ENCODE results near the gene AQP9. TPM values are rescaled to one million over a fixed set of nuclear protein-coding genes. Genes with fewer than 3 reads are reported as not detected.

AQP9 gene
- total RNA-seq, 1 donor from 2014 or later = not detected

DNA sequence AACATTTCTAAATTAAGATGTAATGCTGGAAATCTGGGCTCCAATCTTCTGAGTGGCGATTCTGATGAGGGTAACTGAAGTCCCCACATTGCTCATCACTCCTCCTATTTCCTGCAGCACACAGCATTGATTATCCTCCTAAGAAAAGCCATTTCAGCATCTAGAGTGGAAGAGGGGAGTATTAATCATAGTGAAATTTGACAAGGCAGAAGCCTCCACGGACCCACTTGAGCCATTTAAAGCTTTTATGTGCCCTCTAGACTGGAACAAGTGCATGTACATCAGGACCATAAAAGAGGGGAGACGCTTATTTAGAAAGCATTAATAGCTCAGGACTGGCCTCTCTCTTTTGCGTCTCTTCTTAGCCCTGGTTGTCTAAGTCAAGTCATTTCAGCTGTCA lies 25.8 kb downstream of the AQP9 start:
- Mint-ChIP-seq H3K27me3 (ENCODE audit: unreplicated experiment) (no peaks in the 10 kb centered on the region), H3K9me3 (ENCODE audit: unreplicated experiment) (no peaks in the 10 kb centered on the region), H3K36me3 (ENCODE audit: low read depth, unreplicated experiment) (no peaks in the 10 kb centered on the region), H3K4me1 (ENCODE audit: unreplicated experiment) (no peaks in the 10 kb centered on the region), H3K27ac (ENCODE audit: unreplicated experiment) (no peak overlapping the region), H3K4me3 (ENCODE audit: unreplicated experiment) (no peak overlapping the region)
- TF ChIP-seq, protein P1, sequence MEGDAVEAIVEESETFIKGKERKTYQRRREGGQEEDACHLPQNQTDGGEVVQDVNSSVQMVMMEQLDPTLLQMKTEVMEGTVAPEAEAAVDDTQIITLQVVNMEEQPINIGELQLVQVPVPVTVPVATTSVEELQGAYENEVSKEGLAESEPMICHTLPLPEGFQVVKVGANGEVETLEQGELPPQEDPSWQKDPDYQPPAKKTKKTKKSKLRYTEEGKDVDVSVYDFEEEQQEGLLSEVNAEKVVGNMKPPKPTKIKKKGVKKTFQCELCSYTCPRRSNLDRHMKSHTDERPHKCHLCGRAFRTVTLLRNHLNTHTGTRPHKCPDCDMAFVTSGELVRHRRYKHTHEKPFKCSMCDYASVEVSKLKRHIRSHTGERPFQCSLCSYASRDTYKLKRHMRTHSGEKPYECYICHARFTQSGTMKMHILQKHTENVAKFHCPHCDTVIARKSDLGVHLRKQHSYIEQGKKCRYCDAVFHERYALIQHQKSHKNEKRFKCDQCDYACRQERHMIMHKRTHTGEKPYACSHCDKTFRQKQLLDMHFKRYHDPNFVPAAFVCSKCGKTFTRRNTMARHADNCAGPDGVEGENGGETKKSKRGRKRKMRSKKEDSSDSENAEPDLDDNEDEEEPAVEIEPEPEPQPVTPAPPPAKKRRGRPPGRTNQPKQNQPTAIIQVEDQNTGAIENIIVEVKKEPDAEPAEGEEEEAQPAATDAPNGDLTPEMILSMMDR (IDR thresholded peaks at IDR 0.05; ENCODE audit: unreplicated experiment) = no peak
- DNase-seq (ENCODE audit: low spot score) = no peak

DNA sequence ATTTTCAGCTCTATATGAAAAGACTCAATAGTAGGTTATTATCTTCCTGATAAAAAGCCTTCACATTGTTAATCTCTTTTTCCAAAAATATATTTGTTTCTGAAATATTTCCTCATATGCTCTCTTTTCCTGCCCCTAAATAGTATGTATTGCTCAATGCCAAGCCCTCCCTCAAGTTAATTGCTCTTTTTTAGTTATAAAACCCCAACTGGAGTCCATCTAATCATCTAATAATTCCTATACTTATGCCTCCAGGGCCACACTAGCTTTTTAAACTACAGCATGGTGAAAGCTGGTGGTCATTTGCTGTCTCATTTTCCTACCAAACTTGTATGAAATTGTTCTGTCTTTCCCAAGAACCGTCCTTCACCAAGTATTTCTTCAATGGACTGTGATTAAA lies 26.7 kb downstream of the AQP9 start:
- Mint-ChIP-seq H3K9me3 (ENCODE audit: unreplicated experiment) (no peaks in the 10 kb centered on the region), H3K4me1 (ENCODE audit: unreplicated experiment) (no peaks in the 10 kb centered on the region), H3K27me3 (ENCODE audit: unreplicated experiment) (no peaks in the 10 kb centered on the region), H3K36me3 (ENCODE audit: low read depth, unreplicated experiment) (no peaks in the 10 kb centered on the region), H3K4me3 (ENCODE audit: unreplicated experiment) (no peak overlapping the region), H3K27ac (ENCODE audit: unreplicated experiment) (no peak overlapping the region)
- DNase-seq (ENCODE audit: low spot score) = no peak
- TF ChIP-seq, protein P1 (IDR thresholded peaks at IDR 0.05; ENCODE audit: unreplicated experiment) = no peak

DNA sequence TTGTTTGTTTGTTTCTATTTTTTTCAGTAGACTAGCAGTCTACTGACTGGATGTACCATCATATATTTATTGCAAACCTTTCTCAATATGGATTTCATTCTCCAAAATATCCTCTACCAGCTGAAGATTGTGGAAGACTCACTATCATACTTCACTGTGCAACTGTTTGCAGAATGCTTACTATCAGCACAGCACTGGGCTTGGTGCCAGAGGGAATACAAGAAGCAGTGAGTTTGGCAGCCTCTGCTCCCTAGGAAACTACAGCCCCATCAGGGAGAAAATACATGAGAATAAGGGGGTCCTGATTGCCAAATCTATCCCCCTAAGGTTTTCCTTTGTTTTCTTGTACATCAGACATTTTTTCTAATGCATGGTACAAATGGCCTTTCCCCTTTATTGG lies 27.5 kb downstream of the AQP9 start:
- no peaks in the 10 kb centered on the region for H3K9me3 Mint-ChIP-seq (ENCODE audit: unreplicated experiment)
- H3K27me3 Mint-ChIP-seq (ENCODE audit: unreplicated experiment) = peaks cover 2% of the 10 kb centered on the region
- DNase-seq (ENCODE audit: low spot score) = no peak
- no peaks in the 10 kb centered on the region for H3K36me3 Mint-ChIP-seq (ENCODE audit: low read depth, unreplicated experiment)
- no peaks in the 10 kb centered on the region for H3K4me1 Mint-ChIP-seq (ENCODE audit: unreplicated experiment)
- TF ChIP-seq, protein P1 (IDR thresholded peaks at IDR 0.05; ENCODE audit: unreplicated experiment) = no peak
- H3K27ac Mint-ChIP-seq (ENCODE audit: unreplicated experiment) = no peak overlapping the region
- no peak overlapping the region for H3K4me3 Mint-ChIP-seq (ENCODE audit: unreplicated experiment)

DNA sequence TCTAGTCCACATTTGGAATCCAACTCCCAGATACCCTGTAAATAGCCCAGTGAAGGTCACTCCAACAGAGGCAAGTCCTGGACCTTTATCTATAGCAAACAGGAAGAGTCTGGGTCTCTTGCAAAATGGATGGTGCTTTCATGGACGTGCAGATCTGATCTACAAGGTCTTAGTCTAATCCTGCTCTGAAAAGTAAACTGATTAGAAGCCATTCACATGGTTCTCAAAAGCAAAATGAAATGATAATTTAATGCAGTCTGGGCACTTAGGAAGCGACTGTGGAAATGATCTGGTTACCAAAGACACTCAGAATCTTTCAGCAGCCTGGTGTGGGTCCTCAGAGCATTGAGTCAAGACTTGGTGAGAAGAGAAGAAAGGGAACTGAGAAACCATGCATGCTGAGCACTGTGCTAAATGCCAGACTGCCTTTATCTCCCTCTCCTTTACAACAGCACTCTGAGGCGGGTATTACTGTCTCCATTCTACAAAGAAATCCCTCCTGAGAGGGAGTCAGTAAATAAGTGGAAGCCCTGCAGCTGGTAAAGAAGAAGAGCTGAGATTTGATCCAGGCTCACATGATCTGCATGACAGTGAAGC lies 29.0 kb downstream of the AQP9 start:
- TF ChIP-seq, protein P1 (IDR thresholded peaks at IDR 0.05; ENCODE audit: unreplicated experiment) = no peak
- H3K27ac Mint-ChIP-seq (ENCODE audit: unreplicated experiment) = no peak overlapping the region
- peaks cover 2% of the 10 kb centered on the region for H3K27me3 Mint-ChIP-seq (ENCODE audit: unreplicated experiment)
- H3K4me1 Mint-ChIP-seq (ENCODE audit: unreplicated experiment) = no peaks in the 10 kb centered on the region
- H3K36me3 Mint-ChIP-seq (ENCODE audit: low read depth, unreplicated experiment) = no peaks in the 10 kb centered on the region
- no peak for DNase-seq (ENCODE audit: low spot score)
- H3K9me3 Mint-ChIP-seq (ENCODE audit: unreplicated experiment) = no peaks in the 10 kb centered on the region
- H3K4me3 Mint-ChIP-seq (ENCODE audit: unreplicated experiment) = no peak overlapping the region

DNA sequence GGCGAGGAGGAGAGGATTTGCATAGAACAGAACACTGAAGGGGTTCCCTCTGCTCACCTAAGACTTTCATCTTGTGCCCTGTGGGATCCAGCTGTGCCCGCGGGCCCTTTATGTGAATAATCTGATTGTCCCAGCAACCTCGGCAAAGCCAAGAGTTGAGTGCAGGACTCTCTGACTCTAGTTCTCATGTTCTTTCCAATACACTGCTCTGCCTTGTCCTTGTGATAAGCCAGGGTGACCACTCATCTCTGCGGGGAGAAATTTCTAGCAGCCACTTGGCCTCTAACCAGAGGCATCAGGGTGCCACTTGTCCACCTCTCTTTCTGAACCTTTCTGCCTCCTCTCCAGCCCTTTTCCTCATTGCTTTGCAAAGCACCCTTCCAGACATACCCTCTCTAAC lies 31.8 kb downstream of the AQP9 start:
- DNase-seq (ENCODE audit: low spot score) = no peak
- Mint-ChIP-seq H3K9me3 (ENCODE audit: unreplicated experiment) (no peaks in the 10 kb centered on the region), H3K4me3 (ENCODE audit: unreplicated experiment) (no peak overlapping the region), H3K4me1 (ENCODE audit: unreplicated experiment) (no peaks in the 10 kb centered on the region), H3K27ac (ENCODE audit: unreplicated experiment) (no peak overlapping the region), H3K36me3 (ENCODE audit: low read depth, unreplicated experiment) (no peaks in the 10 kb centered on the region), H3K27me3 (ENCODE audit: unreplicated experiment) (peaks cover 2% of the 10 kb centered on the region)
- TF ChIP-seq, protein P1 (IDR thresholded peaks at IDR 0.05; ENCODE audit: unreplicated experiment) = no peak

Measured in endothelial cell (in vitro differentiated cells).